ENCODE results near the gene ERI3. TPM values are rescaled to one million over a fixed set of nuclear protein-coding genes. Genes with fewer than 3 reads are reported as not detected.
A peak's percentile ranks its signal among the peaks of the same experiment; 100 is the strongest.

ERI3 gene
- total and polyA plus RNA-seq, 2 of the 13 experiments (the other 11 are each of a cell fraction or from before 2014, with no cell fraction given) = 35.6 to 35.9 TPM

DNA sequence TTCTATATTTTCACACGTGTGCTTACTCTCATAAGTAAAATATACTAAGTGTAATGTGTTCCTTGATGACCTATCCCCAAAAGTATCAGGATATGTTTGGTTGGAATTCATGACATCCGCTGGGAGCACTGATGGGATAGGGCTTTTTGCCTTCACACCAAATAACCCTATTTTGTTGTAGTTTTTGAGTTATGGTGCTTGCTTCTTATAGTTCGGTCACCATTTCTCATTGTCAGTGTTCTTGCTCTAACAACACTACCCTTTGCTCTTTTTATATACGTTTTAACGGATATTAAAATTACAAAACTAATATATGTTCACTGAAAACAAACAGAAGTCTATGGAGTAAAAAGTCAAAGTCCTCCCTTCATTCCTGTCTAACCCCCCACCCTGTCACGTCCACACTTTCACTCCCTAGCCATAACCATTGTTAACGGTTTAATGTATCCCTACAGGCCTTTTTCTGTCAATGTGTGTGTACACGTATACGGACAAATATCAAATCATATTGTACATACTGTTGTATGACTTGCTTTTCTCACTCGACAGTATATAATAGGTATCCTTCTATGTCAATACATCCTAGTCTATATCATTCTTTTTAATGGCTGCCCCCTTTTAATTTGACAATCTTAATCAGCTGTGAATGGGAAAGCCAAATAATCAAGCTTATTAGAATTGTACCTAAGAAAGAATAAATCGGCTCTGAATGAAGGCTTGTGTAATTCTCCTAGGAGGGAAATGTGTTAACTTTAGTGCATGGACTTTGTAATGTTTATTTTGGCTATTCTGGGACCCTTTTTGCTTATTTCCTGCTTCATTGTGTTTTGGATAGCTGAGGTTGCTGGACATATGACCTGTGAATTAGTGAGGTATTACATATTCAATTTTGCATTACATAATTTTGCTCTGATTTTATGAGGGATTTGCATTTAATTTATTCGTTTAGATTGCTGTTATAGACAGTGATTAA is 46.5 kb upstream of the ERI3 start (continued):
- TF ChIP-seq KLF9 (CRISPR knock-in tag; IDR thresholded peaks at IDR 0.05; ENCODE audit: low read depth) = no peak
- no peak; the same call in none of the 2 replicates for TF ChIP-seq NCOA2 (CRISPR knock-in tag; IDR thresholded peaks at IDR 0.05)
- no peak for TF ChIP-seq ZNF354B (CRISPR knock-in tag; IDR thresholded peaks at IDR 0.05)
- TF ChIP-seq ZNF614 (CRISPR knock-in tag; IDR thresholded peaks at IDR 0.05; ENCODE audit: borderline replicate concordance) = no peak
- no peak for TF ChIP-seq ZNF546 (CRISPR knock-in tag; conservative IDR thresholded peaks at IDR 0.05)
- no peak for TF ChIP-seq GABPA (IDR thresholded peaks at IDR 0.05; ENCODE audit: low read depth, low read length)
- TF ChIP-seq GABPA (CRISPR knock-in tag; IDR thresholded peaks at IDR 0.05; ENCODE audit: low read depth) = no peak
- no peak for TF ChIP-seq ZNF136 (CRISPR knock-in tag; IDR thresholded peaks at IDR 0.05; ENCODE audit: low read depth)
- TF ChIP-seq, protein P1, sequence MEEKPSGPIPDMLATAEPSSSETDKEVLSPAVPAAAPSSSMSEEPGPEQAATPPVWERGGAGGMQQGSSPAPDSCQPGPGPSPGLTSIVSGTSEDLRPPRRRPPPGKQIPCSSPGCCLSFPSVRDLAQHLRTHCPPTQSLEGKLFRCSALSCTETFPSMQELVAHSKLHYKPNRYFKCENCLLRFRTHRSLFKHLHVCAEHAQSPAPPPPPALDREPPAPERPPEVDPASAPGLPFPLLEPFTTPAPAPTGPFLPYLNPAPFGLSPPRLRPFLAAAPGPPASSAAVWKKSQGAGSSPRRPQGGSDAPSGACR (CRISPR knock-in tag; IDR thresholded peaks at IDR 0.05) = peak; percentile 47; the same call in 1 of the 2 replicates
- no peak for TF ChIP-seq SRSF9 (IDR thresholded peaks at IDR 0.05; ENCODE audit: borderline replicate concordance, insufficient read depth, low read depth, low read length, poor library complexity, severe bottlenecking)
- TF ChIP-seq, protein P2, sequence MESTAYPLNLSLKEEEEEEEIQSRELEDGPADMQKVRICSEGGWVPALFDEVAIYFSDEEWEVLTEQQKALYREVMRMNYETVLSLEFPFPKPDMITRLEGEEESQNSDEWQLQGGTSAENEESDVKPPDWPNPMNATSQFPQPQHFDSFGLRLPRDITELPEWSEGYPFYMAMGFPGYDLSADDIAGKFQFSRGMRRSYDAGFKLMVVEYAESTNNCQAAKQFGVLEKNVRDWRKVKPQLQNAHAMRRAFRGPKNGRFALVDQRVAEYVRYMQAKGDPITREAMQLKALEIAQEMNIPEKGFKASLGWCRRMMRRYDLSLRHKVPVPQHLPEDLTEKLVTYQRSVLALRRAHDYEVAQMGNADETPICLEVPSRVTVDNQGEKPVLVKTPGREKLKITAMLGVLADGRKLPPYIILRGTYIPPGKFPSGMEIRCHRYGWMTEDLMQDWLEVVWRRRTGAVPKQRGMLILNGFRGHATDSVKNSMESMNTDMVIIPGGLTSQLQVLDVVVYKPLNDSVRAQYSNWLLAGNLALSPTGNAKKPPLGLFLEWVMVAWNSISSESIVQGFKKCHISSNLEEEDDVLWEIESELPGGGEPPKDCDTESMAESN (CRISPR knock-in tag; conservative IDR thresholded peaks at IDR 0.05) = no peak
- TF ChIP-seq AKAP8 (CRISPR knock-in tag; IDR thresholded peaks at IDR 0.05) = no peak
- TF ChIP-seq, protein P3, sequence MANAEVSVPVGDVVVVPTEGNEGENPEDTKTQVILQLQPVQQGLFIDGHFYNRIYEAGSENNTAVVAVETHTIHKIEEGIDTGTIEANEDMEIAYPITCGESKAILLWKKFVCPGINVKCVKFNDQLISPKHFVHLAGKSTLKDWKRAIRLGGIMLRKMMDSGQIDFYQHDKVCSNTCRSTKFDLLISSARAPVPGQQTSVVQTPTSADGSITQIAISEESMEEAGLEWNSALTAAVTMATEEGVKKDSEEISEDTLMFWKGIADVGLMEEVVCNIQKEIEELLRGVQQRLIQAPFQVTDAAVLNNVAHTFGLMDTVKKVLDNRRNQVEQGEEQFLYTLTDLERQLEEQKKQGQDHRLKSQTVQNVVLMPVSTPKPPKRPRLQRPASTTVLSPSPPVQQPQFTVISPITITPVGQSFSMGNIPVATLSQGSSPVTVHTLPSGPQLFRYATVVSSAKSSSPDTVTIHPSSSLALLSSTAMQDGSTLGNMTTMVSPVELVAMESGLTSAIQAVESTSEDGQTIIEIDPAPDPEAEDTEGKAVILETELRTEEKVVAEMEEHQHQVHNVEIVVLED (CRISPR knock-in tag; IDR thresholded peaks at IDR 0.05; ENCODE audit: borderline replicate concordance) = no peak; the same call in 1 of the 2 replicates
- TF ChIP-seq NONO (IDR thresholded peaks at IDR 0.05) = no peak
- TF ChIP-seq NONO (CRISPR knock-in tag; conservative IDR thresholded peaks at IDR 0.05) = no peak
- no peak for TF ChIP-seq HNRNPH1 (optimal IDR thresholded peaks at IDR 0.05; ENCODE audit: low read depth, low read length)
- TF ChIP-seq ZNF792 (CRISPR knock-in tag; IDR thresholded peaks at IDR 0.05) = 0 out of 2 replicates have a peak, but pooled peaks have one; percentile 10
- TF ChIP-seq FOXA3 (CRISPR knock-in tag; IDR thresholded peaks at IDR 0.05) = peak; percentile 66; the same call in 1 of the 2 replicates
- no peak for TF ChIP-seq ATF7 (IDR thresholded peaks at IDR 0.05)
- no peak for TF ChIP-seq ATF7 (CRISPR knock-in tag; IDR thresholded peaks at IDR 0.05)
- TF ChIP-seq FOXJ3 (CRISPR knock-in tag; IDR thresholded peaks at IDR 0.05; ENCODE audit: borderline replicate concordance) = peak; percentile 8; the same call in 1 of the 2 replicates
- no peak for TF ChIP-seq ZNF839 (CRISPR knock-in tag; IDR thresholded peaks at IDR 0.05; ENCODE audit: borderline replicate concordance)
- TF ChIP-seq ZFP36L1 (CRISPR knock-in tag; IDR thresholded peaks at IDR 0.05) = no peak
- no peak for TF ChIP-seq ZNF619 (CRISPR knock-in tag; IDR thresholded peaks at IDR 0.05)
- no peak for TF ChIP-seq SRF (IDR thresholded peaks at IDR 0.05; ENCODE audit: low read depth, low read length)
